Hematopoietic multipotent progenitor cell (in vitro differentiated cells): ENCODE results near the gene TMEM98. TPM values are rescaled to one million over a fixed set of nuclear protein-coding genes. Genes with fewer than 3 reads are reported as not detected.
"Not testable (repeated sequence)": the region's sequence is repeated elsewhere in the genome, so short reads cannot be mapped to it uniquely, and the experiment has no call there.

Experiments
- DNase-seq, 3 donors: peaks; one replicate each; pipeline ENCODE4 v3.0.0-alpha.2; 2011 to 2015; ENCODE audit warnings: low read depth in 2 of 3, low spot score in 2 of 3
- total RNA-seq: library from RNA; depleted of rRNA; stranded (reverse); fragments of >200 nt; gene quantifications from one replicate; pipeline ENCODE4 v1.2.3, GENCODE V29; 2012

The TMEM98 gene
- total RNA-seq, 1 donor = 109 TPM

- no peak for DNase-seq
Measured at GRCh38 chr17:32940706-32941390, 12.9 kb downstream of the TMEM98 start.

DNA sequence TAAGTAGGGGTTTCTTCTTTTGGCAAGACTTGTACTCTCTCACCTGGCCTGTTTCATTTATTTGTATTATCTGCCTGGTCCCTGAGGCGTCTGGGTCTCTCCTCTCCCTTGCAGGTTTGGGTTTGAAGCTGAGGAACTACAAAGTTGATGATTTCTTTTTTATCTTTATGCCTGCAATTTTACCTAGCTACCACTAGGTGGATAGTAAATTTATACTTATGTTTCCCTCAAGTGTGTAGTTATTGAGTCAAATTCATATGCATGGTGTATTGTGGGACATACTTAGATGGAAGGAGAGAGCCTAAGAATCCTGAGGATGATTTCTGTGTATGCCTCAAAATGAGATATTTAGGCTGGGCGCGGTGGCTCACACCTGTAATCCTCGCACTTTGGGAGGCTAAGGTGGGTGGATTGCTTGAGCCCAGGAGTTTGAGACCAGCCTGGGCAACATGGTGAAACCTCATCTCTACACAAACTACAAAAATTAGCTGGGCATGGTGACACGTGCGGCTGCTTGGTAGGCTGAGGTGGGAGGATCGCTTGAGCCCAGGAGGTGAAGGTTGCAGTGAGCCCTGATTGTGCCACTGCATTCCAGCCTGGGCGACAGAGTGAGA is 13.6 kb downstream of the TMEM98 start:
- DNase-seq = no peak

DNA sequence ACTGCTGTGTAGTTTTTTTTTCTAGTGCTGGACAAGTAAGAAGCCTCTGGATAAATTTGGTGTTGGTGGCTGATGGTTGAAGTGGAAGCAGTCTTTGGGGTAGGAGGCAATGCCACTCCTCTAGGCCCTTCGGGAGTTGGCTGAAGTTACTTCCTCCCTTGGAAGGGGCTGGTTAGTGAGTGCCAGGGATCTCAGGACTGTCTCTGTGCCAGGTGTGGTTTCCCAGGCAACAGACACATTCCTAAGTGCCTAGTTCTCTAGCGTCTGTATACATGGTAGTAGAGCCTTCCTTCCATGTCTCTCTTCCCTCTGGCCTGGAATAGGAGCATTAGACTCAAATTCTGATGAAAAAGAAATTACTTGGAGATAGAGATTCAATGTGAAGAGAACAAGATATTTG is 15.3 kb downstream of the TMEM98 start:
- DNase-seq = no peak

GRCh38 chr17:32943647-32944191 is 15.8 kb downstream of the TMEM98 start:
- DNase-seq = no peak

DNA sequence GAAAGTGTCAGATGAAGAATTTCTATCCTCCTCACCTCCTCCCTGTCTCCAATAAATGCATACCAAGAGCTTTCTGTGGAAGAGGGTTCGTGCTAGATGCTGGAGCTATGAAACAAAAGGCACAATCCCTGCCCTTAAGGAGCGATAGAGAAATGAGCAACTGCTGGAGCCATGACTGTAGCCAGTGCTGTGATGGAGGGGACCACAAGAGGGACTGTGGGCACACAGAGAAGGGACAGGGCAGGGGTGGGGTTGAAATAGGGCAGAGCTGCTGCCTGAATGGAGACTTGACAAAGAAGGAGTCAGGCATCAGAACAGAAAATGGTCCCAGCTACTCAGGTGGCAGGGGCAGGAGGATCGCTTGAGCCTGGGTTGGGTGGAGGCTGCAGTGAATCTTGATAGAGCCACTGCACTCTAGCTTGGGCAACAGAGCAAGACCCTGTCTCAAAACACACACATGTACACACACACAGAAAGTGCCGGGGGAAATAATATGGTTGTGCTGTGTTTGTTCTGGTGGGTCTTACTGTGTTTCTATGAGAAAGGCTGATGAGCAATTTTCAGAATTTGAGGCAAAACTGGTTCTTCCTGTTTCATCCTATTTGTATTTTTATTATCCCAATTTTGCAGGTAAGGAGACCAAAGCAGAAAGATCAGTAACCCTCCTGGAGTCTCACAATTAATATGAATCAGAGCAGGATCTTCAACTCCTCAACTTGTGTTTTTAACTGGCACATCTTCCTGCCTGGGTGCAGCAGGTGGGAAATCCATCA is 16.5 kb downstream of the TMEM98 start:
- no peak for DNase-seq

DNA sequence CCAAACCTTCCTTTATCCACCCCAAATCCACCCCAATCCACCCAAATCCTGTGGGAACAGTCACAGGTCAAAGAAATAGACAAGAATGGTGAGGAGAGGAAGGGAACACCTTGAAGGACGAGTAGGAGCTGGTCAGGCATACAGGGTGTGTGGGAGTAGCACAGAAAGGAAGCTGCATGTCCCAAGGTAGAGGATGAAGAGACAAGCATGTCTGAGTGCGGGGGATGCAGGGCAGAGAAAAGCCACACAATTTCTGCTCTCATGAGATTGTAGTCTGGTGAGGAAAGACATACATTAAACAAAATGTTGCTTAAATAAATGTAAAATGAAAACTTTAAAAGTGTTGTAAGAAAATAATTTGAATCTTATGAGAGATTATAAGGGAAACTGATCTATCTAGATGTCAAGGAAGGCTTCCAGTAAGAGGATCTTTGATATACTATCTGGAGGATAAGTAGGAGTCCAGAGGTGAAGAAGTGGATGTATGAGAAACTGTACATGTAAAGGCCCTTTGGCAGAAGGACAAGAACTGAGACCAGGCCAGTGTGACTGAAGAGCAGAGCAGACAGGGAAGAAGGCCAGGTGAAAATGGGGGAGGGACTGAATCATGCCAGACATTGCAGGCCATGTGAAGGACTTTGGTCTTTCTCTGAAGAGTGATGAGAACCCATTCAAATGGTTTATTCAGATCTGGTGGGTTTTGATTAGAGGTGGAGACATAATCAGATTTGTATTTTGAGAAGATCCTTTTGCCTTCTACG is 18.6 kb downstream of the TMEM98 start:
- no peak for DNase-seq

DNA sequence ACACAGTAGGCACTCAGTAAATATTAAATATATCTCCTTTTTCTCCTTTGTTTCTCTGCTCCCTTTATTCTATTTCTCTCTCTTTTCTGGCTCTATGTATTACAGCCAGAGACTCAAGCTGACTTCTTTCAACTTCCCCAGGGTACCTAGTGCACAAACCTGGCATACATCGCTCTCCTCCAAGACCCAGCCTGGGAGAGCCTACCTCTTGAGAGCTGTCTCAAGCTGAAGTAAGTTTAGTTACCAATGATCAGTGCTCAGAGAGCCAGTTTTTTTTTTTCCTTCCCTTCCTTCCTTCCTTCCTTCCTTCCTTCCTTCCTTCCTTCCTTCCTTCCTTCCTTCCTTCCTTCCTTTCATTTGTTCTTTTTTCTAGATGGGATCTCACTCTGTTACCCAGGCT is 19.8 kb downstream of the TMEM98 start:
- DNase-seq = no peak

DNA sequence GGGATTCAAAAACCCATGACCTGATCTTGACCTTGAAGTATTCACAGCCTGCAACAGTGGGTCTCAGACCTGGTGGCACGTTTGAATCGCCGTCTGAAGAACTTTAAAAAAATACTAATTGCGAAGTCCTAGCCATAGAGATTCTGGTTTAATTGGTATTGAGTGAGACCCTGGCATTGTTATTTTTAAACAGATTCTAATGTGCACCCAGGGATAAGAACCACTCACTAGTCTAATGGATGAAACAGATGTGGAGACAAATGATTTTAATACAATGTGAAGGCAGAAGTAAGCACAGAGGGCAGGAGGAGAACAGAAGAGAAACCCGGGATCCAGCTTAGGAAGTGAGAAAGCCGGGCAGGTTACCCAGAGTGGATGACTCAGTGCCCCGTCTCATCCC is 21.2 kb downstream of the TMEM98 start:
- no peak for DNase-seq

DNA sequence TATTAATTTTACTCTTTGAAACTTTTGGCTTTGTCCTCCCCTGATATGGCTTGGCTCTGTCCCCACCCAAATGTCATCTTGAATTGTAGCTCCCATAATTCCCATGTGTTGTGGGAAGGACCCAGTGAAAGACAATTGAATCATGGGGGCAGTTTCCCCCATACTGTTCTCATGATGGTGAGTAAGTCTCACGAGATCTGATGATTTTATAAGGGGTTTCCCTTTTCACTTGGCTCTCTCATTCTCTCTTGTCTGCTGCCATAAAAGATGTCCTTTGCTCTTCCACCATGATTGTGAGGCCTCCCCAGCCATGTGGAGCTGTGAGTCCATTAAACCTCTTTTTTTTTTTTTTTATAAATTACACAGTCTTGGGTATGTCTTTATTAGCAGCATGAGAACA is 24.5 kb downstream of the TMEM98 start:
- not testable (repeated sequence) for DNase-seq

DNA sequence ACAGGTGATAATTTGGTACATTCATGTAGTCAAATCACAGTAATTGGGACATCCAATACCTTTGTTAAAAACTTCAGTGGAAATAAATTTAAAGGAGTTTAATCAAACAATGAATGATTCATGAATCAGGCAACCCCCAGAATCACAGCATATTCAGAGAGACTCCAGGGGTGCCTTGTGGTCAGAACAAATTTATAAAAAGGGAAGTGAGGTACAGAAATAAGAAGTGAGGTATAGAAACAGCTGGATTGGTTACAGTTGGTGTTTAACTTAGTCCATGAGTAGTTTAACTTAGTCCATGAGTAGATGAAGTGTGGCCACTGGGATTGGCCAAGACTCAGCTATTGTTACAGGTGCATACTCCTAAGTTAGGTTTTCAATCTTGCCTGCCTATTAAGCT is 25.1 kb downstream of the TMEM98 start:
- peak in 1 of 3 donors; percentile 39 for DNase-seq

DNA sequence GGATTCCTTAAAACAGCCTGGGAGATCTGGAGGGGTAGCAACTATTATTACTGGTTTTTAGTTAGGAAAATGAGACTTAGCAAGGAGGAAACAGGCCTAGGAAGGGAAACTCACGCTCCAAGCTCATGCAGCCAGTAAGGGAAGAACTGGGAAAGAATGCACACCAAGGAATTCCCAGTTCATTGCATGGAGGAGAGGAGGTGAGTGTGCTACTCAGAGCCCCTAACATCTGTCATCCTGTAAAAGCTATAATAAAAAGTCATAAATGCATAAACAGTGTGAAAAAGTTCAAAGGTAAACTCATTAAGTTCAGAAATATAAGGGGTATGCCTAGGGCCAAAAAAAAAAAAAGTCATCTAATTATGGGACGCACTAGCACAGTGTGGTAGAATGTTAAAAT is 25.9 kb downstream of the TMEM98 start:
- no peak for DNase-seq

- DNase-seq = no peak
Measured at GRCh38 chr17:32954477-32954876, 26.5 kb downstream of the TMEM98 start.

- DNase-seq = no peak
Measured at GRCh38 chr17:32955155-32955554, 27.2 kb downstream of the TMEM98 start.

- DNase-seq = peak in 1 of 3 donors; percentile 14
Measured at GRCh38 chr17:32956240-32956970, 28.5 kb downstream of the TMEM98 start.

- no peak for DNase-seq
Measured at GRCh38 chr17:32958418-32958817, 30.5 kb downstream of the TMEM98 start.

DNA sequence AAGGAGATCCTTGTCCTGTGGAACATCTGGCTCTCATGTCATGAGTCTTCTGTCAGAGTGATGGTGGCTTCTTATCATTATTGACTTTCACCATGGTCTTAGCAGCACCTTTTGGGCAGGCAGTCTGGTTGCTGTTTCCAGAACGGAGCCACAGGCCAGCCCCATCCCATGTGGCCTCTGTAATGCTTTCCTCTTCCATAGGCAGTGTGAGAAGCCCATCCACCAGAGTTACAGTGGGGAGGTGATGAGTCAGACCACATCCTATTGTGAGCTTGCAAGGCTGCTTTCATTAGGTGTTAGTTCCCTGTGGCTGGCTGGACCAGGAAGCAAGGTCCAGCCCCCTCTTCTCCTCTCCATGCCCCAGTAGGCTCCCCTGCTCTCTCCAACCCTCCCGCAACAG is 32.9 kb downstream of the TMEM98 start:
- no peak for DNase-seq

GRCh38 chr17:32962320-32962711 is 34.4 kb downstream of the TMEM98 start:
- DNase-seq = peak in 1 of 3 donors; percentile 13

GRCh38 chr17:32964541-32964940 is 36.6 kb downstream of the TMEM98 start:
- no peak for DNase-seq

DNA sequence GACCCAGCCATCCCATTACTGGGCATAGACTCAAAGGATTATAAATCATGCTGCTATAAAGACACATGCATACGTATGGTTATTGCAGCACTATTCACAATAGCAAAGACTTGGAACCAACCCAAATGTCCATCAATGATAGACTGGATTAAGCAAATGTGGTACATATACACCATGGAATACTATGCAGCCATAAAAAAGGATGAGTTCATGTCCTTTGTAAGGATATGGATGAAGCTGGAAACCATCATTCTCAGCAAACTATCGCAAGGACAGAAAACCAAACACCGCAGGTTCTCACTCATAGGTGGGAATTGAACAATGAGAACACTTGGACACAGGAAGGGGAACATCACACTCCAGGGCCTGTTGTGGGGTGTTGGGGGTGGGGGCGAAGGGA is 41.3 kb downstream of the TMEM98 start:
- DNase-seq = not testable (repeated sequence)

DNA sequence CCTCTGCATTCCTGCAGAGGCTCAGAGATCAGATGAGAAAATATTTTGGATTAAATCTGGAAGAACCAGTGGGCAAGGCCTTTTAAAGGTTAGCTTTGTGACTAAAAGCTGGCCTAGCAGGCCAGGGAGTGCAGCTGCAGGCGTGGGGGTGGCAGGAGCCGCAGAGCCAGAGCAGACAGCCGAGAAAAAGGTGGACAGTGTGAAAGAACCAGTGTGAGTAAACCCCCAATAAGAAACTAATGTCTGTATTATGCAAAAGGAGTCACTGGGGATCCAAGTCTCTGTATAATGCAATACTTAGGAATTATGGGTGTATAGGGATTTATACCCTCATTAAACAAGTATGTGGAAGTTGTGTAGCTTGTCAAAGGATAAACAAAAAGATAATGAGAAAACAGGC is 42.3 kb downstream of the TMEM98 start:
- DNase-seq = no peak
